ENCODE measurements around the gene FAM120B.

Gene FAM120B

DNA sequence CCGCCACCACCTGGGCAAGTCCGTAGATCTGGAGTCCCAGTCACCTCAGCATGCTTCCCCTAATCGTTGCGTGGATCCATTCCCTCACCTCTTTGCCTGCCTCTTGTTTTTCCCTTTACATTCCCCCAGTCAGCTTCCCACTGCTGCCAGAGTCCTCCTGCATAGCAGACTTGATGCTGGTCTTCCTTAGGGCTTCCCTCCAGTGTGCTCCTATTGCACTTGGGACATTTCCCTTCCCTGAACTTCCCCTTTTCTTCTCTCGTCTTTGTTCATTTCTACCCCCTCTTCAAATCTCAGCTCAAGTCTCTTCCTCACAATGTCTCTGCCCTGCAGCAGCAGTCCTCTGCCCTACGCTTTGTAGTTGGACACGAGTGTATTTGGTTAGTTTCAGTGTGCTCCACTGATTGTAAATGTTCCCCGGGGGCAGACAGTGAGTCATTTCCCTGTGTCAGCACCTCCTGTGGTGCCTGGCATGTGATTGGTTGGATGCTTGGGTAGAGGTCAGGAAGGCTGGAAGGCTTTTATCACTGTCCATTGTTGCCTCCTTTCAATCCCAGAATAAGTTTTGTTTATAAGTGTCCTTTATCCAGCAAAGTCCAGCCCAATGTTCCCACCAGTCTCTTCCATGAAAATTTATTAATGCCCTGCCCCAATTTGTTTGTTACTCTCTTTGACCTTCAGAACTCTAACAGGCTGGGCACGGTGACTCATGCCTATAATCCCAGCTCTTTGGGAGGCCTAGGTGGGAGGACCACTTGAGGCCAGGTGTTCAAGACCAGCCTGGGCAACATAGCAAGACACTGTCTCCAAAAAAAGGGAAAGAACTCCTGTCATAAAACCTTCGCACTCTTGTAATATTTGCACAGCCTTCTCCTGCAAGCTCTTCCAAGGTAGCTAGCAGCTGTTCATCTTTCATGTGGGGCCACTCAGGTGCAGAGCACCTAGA, 38.3 kb downstream of the FAM120B start:
- Histone ChIP-seq H3K36me3 (replicated peaks; ENCODE audit: low read depth, low read length) (peaks cover 12% of the 10 kb centered on the region), H3K27ac (ENCODE audit: low read length) (peak overlapping the region; percentile 56)

DNA sequence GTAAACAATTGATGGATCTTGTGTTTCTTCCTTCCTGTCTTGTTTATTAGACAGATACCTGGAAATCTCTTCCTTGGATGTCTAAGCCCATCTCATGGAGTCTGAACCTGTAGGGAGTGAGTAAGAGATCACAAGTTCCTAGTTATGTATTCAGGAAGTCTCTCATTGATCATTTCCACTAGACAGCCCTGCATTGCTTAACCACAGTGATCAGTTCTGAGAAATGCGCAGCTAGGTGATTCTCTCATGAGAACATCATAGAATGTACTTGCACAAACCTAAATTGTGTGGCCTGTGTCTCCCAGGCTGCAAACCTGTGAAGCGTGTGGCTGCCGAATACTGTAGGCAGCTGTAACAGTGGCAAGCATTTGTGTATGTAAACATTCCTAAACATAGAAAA, 39.1 kb downstream of the FAM120B start:
- Histone ChIP-seq H3K79me2 (ENCODE audit: low read length) (no peaks in the 10 kb centered on the region), H3K9ac (ENCODE audit: low read length) (no peak overlapping the region), H3K9me3 (ENCODE audit: insufficient read depth, low read length) (no peaks in the 10 kb centered on the region; the same call in 1 of the 2 replicates), H2AFZ (ENCODE audit: low read depth, low read length) (no peak overlapping the region), H3K36me3 (replicated peaks; ENCODE audit: low read depth, low read length) (peaks cover 19% of the 10 kb centered on the region), H3K27me3 (ENCODE audit: low read depth, low read length) (no peaks in the 10 kb centered on the region), H3K27ac (ENCODE audit: low read length) (peak overlapping the region; percentile 56; the same call in 1 of the 2 replicates), H4K20me1 (ENCODE audit: insufficient read depth, low read length) (0 out of 2 replicates have a peak, but pooled peaks cover 2% of the 10 kb centered on the region), H3K4me3 (ENCODE audit: low read length) (no peak overlapping the region), H3K4me1 (ENCODE audit: low read length) (peaks cover 55% of the 10 kb centered on the region), H3K4me2 (ENCODE audit: low read length) (peak overlapping the region; percentile 37)
- no peak for TF ChIP-seq EZH2phosphoT487 (IDR thresholded peaks at IDR 0.05; ENCODE audit: low read depth)
- TF ChIP-seq, protein P1, sequence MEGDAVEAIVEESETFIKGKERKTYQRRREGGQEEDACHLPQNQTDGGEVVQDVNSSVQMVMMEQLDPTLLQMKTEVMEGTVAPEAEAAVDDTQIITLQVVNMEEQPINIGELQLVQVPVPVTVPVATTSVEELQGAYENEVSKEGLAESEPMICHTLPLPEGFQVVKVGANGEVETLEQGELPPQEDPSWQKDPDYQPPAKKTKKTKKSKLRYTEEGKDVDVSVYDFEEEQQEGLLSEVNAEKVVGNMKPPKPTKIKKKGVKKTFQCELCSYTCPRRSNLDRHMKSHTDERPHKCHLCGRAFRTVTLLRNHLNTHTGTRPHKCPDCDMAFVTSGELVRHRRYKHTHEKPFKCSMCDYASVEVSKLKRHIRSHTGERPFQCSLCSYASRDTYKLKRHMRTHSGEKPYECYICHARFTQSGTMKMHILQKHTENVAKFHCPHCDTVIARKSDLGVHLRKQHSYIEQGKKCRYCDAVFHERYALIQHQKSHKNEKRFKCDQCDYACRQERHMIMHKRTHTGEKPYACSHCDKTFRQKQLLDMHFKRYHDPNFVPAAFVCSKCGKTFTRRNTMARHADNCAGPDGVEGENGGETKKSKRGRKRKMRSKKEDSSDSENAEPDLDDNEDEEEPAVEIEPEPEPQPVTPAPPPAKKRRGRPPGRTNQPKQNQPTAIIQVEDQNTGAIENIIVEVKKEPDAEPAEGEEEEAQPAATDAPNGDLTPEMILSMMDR (IDR thresholded peaks at IDR 0.05; ENCODE audit: low read depth, low read length), result no peak

More for the DNA sequence above, 38.3 kb downstream of the FAM120B start:
- Histone ChIP-seq H2AFZ (ENCODE audit: low read depth, low read length) (no peak overlapping the region), H3K27me3 (ENCODE audit: low read depth, low read length) (no peaks in the 10 kb centered on the region), H3K79me2 (ENCODE audit: low read length) (no peaks in the 10 kb centered on the region), H3K4me1 (ENCODE audit: low read length) (peaks cover 55% of the 10 kb centered on the region), H3K4me3 (ENCODE audit: low read length) (no peak overlapping the region), H3K4me2 (ENCODE audit: low read length) (peak overlapping the region; percentile 37), H3K9ac (ENCODE audit: low read length) (0 out of 2 replicates have a peak overlapping the region, but pooled peaks have one; percentile 11), H4K20me1 (ENCODE audit: insufficient read depth, low read length) (0 out of 2 replicates have a peak, but pooled peaks cover 2% of the 10 kb centered on the region), H3K9me3 (ENCODE audit: insufficient read depth, low read length) (no peaks in the 10 kb centered on the region)
- TF ChIP-seq, protein P1 (IDR thresholded peaks at IDR 0.05; ENCODE audit: low read depth, low read length), result no peak
- TF ChIP-seq EZH2phosphoT487 (IDR thresholded peaks at IDR 0.05; ENCODE audit: low read depth), result no peak

DNA sequence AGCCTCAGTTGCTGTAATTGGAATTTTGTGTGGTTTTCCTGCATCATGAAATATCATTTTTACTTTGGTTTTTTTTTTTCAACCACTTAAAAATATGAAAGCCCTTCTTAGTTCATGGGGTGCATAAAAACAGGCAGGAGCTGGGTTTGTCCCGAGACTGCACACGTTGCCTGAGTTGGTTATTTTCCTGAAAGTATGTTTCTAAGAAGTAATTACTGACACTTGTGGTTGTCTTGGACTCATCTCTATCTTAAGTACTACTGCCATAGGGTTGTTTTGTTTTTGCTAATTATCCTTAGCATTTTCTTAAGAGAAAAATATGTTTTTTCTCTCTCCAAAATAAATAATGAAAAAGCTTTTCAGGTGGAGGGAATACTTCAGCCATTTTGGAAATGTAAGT, 40.1 kb downstream of the FAM120B start:
- Histone ChIP-seq H2AFZ (ENCODE audit: low read depth, low read length) (no peak overlapping the region), H3K36me3 (replicated peaks; ENCODE audit: low read depth, low read length) (peaks cover 23% of the 10 kb centered on the region), H3K4me1 (ENCODE audit: low read length) (peaks cover 55% of the 10 kb centered on the region), H3K27ac (ENCODE audit: low read length) (peak overlapping the region; percentile 58), H3K9me3 (ENCODE audit: insufficient read depth, low read length) (peaks cover 5% of the 10 kb centered on the region; the same call in 1 of the 2 replicates), H4K20me1 (ENCODE audit: insufficient read depth, low read length) (0 out of 2 replicates have a peak, but pooled peaks cover 2% of the 10 kb centered on the region), H3K27me3 (ENCODE audit: low read depth, low read length) (no peaks in the 10 kb centered on the region), H3K9ac (ENCODE audit: low read length) (0 out of 2 replicates have a peak overlapping the region, but pooled peaks have one; percentile 1), H3K4me3 (ENCODE audit: low read length) (peak overlapping the region; percentile 31), H3K4me2 (ENCODE audit: low read length) (peak overlapping the region; percentile 60), H3K79me2 (ENCODE audit: low read length) (no peaks in the 10 kb centered on the region)
- TF ChIP-seq, protein P1 (IDR thresholded peaks at IDR 0.05; ENCODE audit: low read depth, low read length), result no peak
- no peak for TF ChIP-seq EZH2phosphoT487 (IDR thresholded peaks at IDR 0.05; ENCODE audit: low read depth)

DNA sequence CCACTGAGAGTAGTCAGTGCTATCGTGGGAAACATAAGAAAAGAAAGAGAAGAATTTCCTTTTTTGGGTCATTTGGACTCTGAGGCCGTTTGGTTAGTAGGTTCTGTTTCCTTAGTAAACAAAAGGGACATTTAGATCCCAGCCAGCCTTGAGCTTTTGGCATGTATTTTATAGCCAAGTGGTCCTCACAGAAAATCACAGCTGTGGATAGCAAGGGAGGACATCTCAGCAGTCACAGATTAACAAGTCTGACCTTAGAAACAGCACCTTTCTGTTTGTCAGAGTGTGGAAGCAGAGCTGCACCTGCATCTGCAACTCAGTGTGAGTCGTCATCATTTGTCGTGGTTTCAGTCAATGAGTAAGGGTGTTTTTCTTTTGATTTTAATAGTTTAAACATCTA, 40.5 kb downstream of the FAM120B start:
- H3K4me1 ChIP-seq (ENCODE audit: low read length), result peaks cover 52% of the 10 kb centered on the region
- H3K4me2 ChIP-seq (ENCODE audit: low read length), result peak overlapping the region; percentile 60
- H3K4me3 ChIP-seq (ENCODE audit: low read length), result peak overlapping the region; percentile 31
- H3K79me2 ChIP-seq (ENCODE audit: low read length), result no peaks in the 10 kb centered on the region
- peaks cover 23% of the 10 kb centered on the region for H3K36me3 ChIP-seq (replicated peaks; ENCODE audit: low read depth, low read length)
- 0 out of 2 replicates have a peak overlapping the region, but pooled peaks have one; percentile 1 for H3K9ac ChIP-seq (ENCODE audit: low read length)
- H2AFZ ChIP-seq (ENCODE audit: low read depth, low read length), result no peak overlapping the region
- H3K27me3 ChIP-seq (ENCODE audit: low read depth, low read length), result no peaks in the 10 kb centered on the region
- 0 out of 2 replicates have a peak, but pooled peaks cover 2% of the 10 kb centered on the region for H4K20me1 ChIP-seq (ENCODE audit: insufficient read depth, low read length)
- peak overlapping the region; percentile 58 for H3K27ac ChIP-seq (ENCODE audit: low read length)
- TF ChIP-seq, protein P1 (IDR thresholded peaks at IDR 0.05; ENCODE audit: low read depth, low read length), result no peak
- TF ChIP-seq EZH2phosphoT487 (IDR thresholded peaks at IDR 0.05; ENCODE audit: low read depth), result no peak
- peaks cover 5% of the 10 kb centered on the region; the same call in 1 of the 2 replicates for H3K9me3 ChIP-seq (ENCODE audit: insufficient read depth, low read length)
